Neural progenitor cell (in vitro differentiated cells): ENCODE data around the gene AFMID. TPM values are rescaled to one million over a fixed set of nuclear protein-coding genes. Genes with fewer than 3 reads are reported as not detected.
"Not testable (repeated sequence)": the region's sequence is repeated elsewhere in the genome, so short reads cannot be mapped to it uniquely, and the experiment has no call there.

Experiments
- DNase-seq: peaks from one replicate; pipeline ENCODE4 v3.0.0-alpha.2; 2016; ENCODE audit warnings: low spot score
- H2AFZ ChIP-seq: fragments of 200-600 bp; sonication (generic); replicated peaks from 2 replicates; pipeline ENCODE4 v1.6.1; 2016; ENCODE audit warnings: antibody characterized with exemption
- H3F3A ChIP-seq: fragments of 200-600 bp; sonication (generic); 2 replicates; pipeline ENCODE4 v1.6.1; 2016; ENCODE audit warnings: antibody characterized with exemption, low read depth
- H3K27ac ChIP-seq: fragments of 200-600 bp; sonication (generic); 2 replicates; pipeline ENCODE4 v1.5.1; 2016; ENCODE audit warnings: mild to moderate bottlenecking
- H3K27me3 ChIP-seq: fragments of 200-600 bp; sonication (generic); 2 replicates; pipeline ENCODE4 v1.6.1; 2016; ENCODE audit warnings: mild to moderate bottlenecking, moderate library complexity
- H3K36me3 ChIP-seq: fragments of 200-600 bp; sonication (generic); 2 replicates; pipeline ENCODE4 v1.5.1; 2016
- H3K4me1 ChIP-seq: fragments of 200-600 bp; sonication (generic); 2 replicates; pipeline ENCODE4 v1.6.1; 2016; ENCODE audit warnings: mixed run types
- H3K4me2 ChIP-seq: fragments of 200-600 bp; sonication (generic); 2 replicates; pipeline ENCODE4 v1.6.1; 2016
- H3K4me3 ChIP-seq: fragments of 200-600 bp; sonication (generic); 2 replicates; pipeline ENCODE4 v1.5.1; 2016
- H3K79me2 ChIP-seq: fragments of 200-600 bp; sonication (generic); 2 replicates; pipeline ENCODE4 v1.6.1; 2016; ENCODE audit warnings: low read depth
- H3K9ac ChIP-seq: fragments of 200-600 bp; sonication (generic); 2 replicates; pipeline ENCODE4 v1.6.1; 2016
- H3K9me3 ChIP-seq: fragments of 200-600 bp; sonication (generic); 2 replicates; pipeline ENCODE4 v1.5.1; 2016; ENCODE audit warnings: low read depth
- H4K20me1 ChIP-seq: fragments of 200-600 bp; sonication (generic); 2 replicates; pipeline ENCODE4 v1.6.1; 2016; ENCODE audit warnings: low read depth
- H3K27ac Mint-ChIP-seq: 3 replicates; pipeline ENCODE4 v1.8.0; 2021; ENCODE audit warnings: mixed read lengths
- H3K27me3 Mint-ChIP-seq: 2 replicates; pipeline ENCODE4 v1.8.0; 2022; ENCODE audit warnings: low read depth, mild to moderate bottlenecking, inconsistent platforms, moderate library complexity, mixed read lengths; ENCODE audit not compliant: insufficient read depth
- H3K36me3 Mint-ChIP-seq: 3 replicates; pipeline ENCODE4 v1.8.0; 2021; ENCODE audit warnings: mixed read lengths
- H3K4me1 Mint-ChIP-seq: 3 replicates; pipeline ENCODE4 v1.8.0; 2021; ENCODE audit warnings: mixed read lengths
- H3K4me3 Mint-ChIP-seq: 3 replicates; pipeline ENCODE4 v1.8.0; 2021; ENCODE audit warnings: mild to moderate bottlenecking, moderate library complexity, mixed read lengths
- H3K9me3 Mint-ChIP-seq: 3 replicates; pipeline ENCODE4 v1.8.0; 2020; ENCODE audit warnings: mixed read lengths
- EZH2 ChIP-seq: fragments of 200-600 bp; sonication (generic); IDR thresholded peaks from 2 replicates; pipeline ENCODE4 v1.6.1; 2017; ENCODE audit warnings: antibody characterized with exemption, mild to moderate bottlenecking, moderate library complexity
- EZH2phosphoT487 ChIP-seq: fragments of 200-600 bp; sonication (generic); IDR thresholded peaks from 2 replicates; pipeline ENCODE4 v1.6.1; 2017; ENCODE audit warnings: antibody characterized with exemption
- total RNA-seq: library from RNA; depleted of rRNA; stranded (reverse); fragments of >200 nt; gene quantifications from 2 replicates; pipeline ENCODE4 v1.2.3, GENCODE V29; 2015; ENCODE audit warnings: low replicate concordance
- TF ChIP-seq, protein P1 (sequence below): fragments of 200-600 bp; sonication (generic); IDR thresholded peaks from 2 replicates; pipeline ENCODE4 v1.5.1; 2017; ENCODE audit warnings: antibody characterized with exemption, mild to moderate bottlenecking

AFMID gene
- total RNA-seq, 1 donor from 2014 or later, result 76.8 TPM

DNA sequence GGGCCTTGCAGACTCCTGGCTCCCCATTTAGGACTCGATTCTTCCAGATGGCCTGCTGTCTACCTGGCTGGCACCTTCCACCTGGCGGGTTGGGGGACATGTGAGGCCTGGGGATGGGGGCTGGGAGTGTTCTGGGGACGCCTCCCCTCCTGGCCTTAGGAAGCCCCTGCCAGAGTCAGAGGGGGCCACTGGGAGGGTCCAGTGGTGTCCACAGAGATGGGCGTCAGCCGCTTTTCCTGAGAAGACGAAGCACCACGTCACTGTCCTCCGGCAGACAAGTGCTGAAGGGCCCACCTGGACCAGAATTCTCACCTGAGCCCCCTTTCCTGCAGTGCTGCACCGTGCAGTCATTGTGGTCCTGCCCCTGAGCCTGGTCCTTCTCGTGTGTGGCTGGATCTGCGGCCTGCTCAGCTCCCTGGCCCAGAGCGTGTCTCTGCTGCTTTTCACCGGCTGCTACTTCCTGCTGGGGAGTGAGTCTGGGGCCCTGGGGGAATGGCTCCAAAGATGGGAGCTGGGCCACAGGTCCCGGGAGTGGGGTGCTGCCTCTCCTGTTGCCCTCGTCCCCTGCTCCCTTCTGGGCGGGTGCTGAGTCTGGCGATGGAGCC is 47.2 kb downstream of the AFMID start:
- Histone ChIP-seq H2AFZ (no peak overlapping the region), H3K79me2 (no peaks in the 10 kb centered on the region), H4K20me1 (no peaks in the 10 kb centered on the region), H3K9ac (no peak overlapping the region), H3K4me1 (no peaks in the 10 kb centered on the region), H3K27ac (no peak overlapping the region), H3K4me2 (no peak overlapping the region), H3K36me3 (no peaks in the 10 kb centered on the region), H3K4me3 (no peak overlapping the region), H3F3A (no peaks in the 10 kb centered on the region), H3K27me3 (peaks cover 39% of the 10 kb centered on the region), H3K9me3 (no peaks in the 10 kb centered on the region)
- DNase-seq, result no peak
- no peak overlapping the region for H3K27ac Mint-ChIP-seq
- peak overlapping the region; percentile 13 for H3K4me3 Mint-ChIP-seq
- no peaks in the 10 kb centered on the region for H3K36me3 Mint-ChIP-seq
- peaks cover 10% of the 10 kb centered on the region for H3K4me1 Mint-ChIP-seq
- peaks cover 31% of the 10 kb centered on the region for H3K27me3 Mint-ChIP-seq
- H3K9me3 Mint-ChIP-seq, result no peaks in the 10 kb centered on the region
- TF ChIP-seq EZH2 (no peak), EZH2phosphoT487 (no peak)

DNA sequence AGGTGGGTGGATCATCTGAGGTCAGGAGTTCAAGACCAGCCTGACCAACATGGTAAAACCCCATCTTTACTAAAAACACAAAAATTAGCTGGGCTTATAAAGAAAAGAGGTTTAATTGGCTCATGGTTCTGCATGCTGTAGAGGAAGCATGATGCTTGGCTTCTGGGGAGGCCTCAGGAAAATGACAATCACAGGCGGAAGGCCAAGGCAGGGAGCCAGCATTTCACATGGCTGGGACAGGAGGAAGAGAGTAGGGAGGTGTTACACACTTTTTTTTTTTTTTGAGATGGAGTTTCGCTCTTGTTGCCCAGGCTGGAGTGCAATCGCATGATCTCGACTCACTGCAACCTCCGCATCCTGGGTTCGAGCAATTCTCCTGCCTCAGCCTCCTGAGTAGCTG is 47.9 kb downstream of the AFMID start:
- H3K9ac ChIP-seq, H3K36me3 Mint-ChIP-seq, H3K4me2 ChIP-seq, H3F3A ChIP-seq, H4K20me1 ChIP-seq, H3K27ac ChIP-seq, H3K4me1 ChIP-seq, H3K9me3 ChIP-seq, H2AFZ ChIP-seq, H3K4me1 Mint-ChIP-seq, H3K9me3 Mint-ChIP-seq, H3K4me3 Mint-ChIP-seq, DNase-seq, H3K79me2 ChIP-seq, H3K4me3 ChIP-seq, H3K36me3 ChIP-seq: not testable (repeated sequence)
- peaks cover 33% of the 10 kb centered on the region for H3K27me3 ChIP-seq
- peaks cover 29% of the 10 kb centered on the region for H3K27me3 Mint-ChIP-seq
- H3K27ac Mint-ChIP-seq, result peak overlapping the region; percentile 68

DNA sequence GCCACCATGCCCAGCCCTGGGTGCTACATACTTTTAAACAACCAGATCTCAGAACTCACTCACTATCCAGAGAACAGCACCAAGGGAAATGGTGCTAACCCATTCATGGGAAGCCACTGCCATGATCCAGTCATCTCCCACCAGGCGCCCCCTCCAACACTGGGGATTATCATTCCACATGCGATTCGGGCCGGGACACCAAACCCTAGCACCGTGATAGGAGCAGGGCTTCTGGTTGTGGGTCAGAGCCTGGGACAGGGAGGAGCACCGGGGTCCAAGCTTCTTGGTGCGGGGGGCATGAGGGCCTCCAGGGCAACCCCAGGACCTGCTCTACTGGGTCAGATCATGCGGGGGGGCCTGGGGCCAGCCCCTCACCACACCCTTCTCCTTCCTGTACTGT is 48.7 kb downstream of the AFMID start:
- TF ChIP-seq EZH2, result no peak
- TF ChIP-seq, protein P1, sequence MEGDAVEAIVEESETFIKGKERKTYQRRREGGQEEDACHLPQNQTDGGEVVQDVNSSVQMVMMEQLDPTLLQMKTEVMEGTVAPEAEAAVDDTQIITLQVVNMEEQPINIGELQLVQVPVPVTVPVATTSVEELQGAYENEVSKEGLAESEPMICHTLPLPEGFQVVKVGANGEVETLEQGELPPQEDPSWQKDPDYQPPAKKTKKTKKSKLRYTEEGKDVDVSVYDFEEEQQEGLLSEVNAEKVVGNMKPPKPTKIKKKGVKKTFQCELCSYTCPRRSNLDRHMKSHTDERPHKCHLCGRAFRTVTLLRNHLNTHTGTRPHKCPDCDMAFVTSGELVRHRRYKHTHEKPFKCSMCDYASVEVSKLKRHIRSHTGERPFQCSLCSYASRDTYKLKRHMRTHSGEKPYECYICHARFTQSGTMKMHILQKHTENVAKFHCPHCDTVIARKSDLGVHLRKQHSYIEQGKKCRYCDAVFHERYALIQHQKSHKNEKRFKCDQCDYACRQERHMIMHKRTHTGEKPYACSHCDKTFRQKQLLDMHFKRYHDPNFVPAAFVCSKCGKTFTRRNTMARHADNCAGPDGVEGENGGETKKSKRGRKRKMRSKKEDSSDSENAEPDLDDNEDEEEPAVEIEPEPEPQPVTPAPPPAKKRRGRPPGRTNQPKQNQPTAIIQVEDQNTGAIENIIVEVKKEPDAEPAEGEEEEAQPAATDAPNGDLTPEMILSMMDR, result no peak
- TF ChIP-seq EZH2phosphoT487, result no peak
- Mint-ChIP-seq H3K27me3 (peaks cover 21% of the 10 kb centered on the region), H3K27ac (no peak overlapping the region), H3K36me3 (no peaks in the 10 kb centered on the region), H3K4me1 (peaks cover 7% of the 10 kb centered on the region), H3K4me3 (no peak overlapping the region), H3K9me3 (no peaks in the 10 kb centered on the region)
- Histone ChIP-seq H3K9me3 (no peaks in the 10 kb centered on the region), H3K4me2 (no peak overlapping the region), H3K27ac (no peak overlapping the region), H3F3A (no peaks in the 10 kb centered on the region), H4K20me1 (no peaks in the 10 kb centered on the region), H3K9ac (no peak overlapping the region), H3K27me3 (peaks cover 24% of the 10 kb centered on the region), H3K79me2 (no peaks in the 10 kb centered on the region), H3K4me1 (no peaks in the 10 kb centered on the region), H2AFZ (no peak overlapping the region), H3K4me3 (no peak overlapping the region), H3K36me3 (no peaks in the 10 kb centered on the region)
- no peak for DNase-seq

DNA sequence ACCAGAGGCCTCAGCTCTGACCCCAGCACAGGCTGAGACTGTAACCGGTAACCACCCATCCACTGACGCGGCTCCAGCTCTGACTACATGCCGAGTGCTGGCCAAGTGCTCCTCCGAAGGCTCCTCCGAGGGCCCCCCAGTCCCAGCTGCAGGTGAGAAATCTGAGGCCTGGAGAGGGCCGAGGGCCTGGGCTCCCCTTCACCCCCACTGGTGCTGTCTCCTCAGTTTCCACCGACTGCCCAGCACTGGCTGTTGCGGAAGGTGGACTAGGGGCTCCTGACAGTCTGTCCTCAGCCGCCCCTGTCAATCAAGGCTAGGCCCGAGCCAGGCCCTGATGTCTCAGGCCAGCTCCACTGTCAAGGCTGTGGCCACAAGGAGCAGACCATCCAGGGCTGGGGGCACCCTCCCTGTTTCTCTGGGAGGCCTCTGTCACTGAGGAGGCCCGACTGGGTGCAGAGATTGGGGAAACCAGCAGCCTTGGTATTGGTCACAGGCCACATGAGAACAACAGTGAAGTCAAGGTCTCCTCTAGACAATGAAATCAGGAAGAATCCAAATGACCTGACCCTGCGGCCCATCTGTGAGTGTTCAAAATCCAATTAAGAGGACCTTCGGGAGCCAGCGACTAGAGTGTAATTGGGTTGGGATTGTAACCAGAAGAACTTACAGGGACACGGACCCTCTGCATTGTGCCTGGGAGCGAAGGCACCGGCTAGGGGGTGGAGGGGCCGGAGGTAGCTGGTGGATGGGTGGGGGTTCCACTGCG is 49.4 kb downstream of the AFMID start:
- H2AFZ ChIP-seq, result no peak overlapping the region
- H3K4me3 Mint-ChIP-seq, result no peak overlapping the region
- H3K4me1 ChIP-seq, result no peaks in the 10 kb centered on the region
- H3K4me3 ChIP-seq, result no peak overlapping the region
- no peak overlapping the region for H3K9ac ChIP-seq
- H3K79me2 ChIP-seq, result no peaks in the 10 kb centered on the region
- H4K20me1 ChIP-seq, result no peaks in the 10 kb centered on the region
- TF ChIP-seq, protein P1, result no peak
- TF ChIP-seq EZH2phosphoT487, result no peak
- TF ChIP-seq EZH2, result no peak
- H3K4me1 Mint-ChIP-seq, result peaks cover 9% of the 10 kb centered on the region
- peaks cover 17% of the 10 kb centered on the region for H3K27me3 ChIP-seq
- peaks cover 15% of the 10 kb centered on the region for H3K27me3 Mint-ChIP-seq
- H3K36me3 ChIP-seq, result no peaks in the 10 kb centered on the region
- H3F3A ChIP-seq, result no peaks in the 10 kb centered on the region
- no peaks in the 10 kb centered on the region for H3K9me3 Mint-ChIP-seq
- H3K36me3 Mint-ChIP-seq, result no peaks in the 10 kb centered on the region
- peak overlapping the region; percentile 63 for H3K27ac Mint-ChIP-seq
- no peak for DNase-seq
- no peak overlapping the region for H3K27ac ChIP-seq
- no peak overlapping the region for H3K4me2 ChIP-seq
- H3K9me3 ChIP-seq, result no peaks in the 10 kb centered on the region
